Left ventricle myocardium inferior (tissue), 1 donor: Measurements from ENCODE around the gene CYYR1. TPM values are rescaled to one million over a fixed set of nuclear protein-coding genes. Genes with fewer than 3 reads are reported as not detected.

Source experiments
- DNase-seq: peaks from one replicate; pipeline ENCODE4 v3.0.0-alpha.2; 2020
- H3K27ac ChIP-seq: fragments of 200-600 bp; replicated peaks from 2 replicates; pipeline ENCODE4 v1.8.0; 2021
- H3K27me3 ChIP-seq: fragments of 200-600 bp; 2 replicates; pipeline ENCODE4 v1.8.0; 2021; ENCODE audit warnings: low read depth
- H3K36me3 ChIP-seq: fragments of 200-600 bp; 2 replicates; pipeline ENCODE4 v1.8.0; 2021
- H3K4me1 ChIP-seq: fragments of 200-600 bp; 2 replicates; pipeline ENCODE4 v1.8.0; 2021
- H3K4me3 ChIP-seq: fragments of 200-600 bp; 2 replicates; pipeline ENCODE4 v1.8.0; 2021; ENCODE audit warnings: mild to moderate bottlenecking, moderate library complexity
- H3K9me3 ChIP-seq: fragments of 200-600 bp; replicated peaks from 2 replicates; pipeline ENCODE4 v1.8.0; 2021
- intact Hi-C: fragments of 100-400 bp; cut with micrococcal nuclease; formaldehyde crosslinking; loops from one replicate; pipeline ENCODE4 v1.11.0; 2022
- total RNA-seq: library from RNA; stranded (reverse); fragmentation: NEBNext Ultra II Directional; extraction: Animal tissue kit (Norgen Biotek cat#: 25700); gene quantifications from one replicate; pipeline ENCODE4 v1.2.1, GENCODE V29; 2021
- TF ChIP-seq, protein P1 (sequence below): fragments of 200-600 bp; IDR thresholded peaks from 2 replicates; pipeline ENCODE4 v1.8.0; 2021; ENCODE audit warnings: antibody characterized with exemption, mild to moderate bottlenecking, borderline replicate concordance
- donor health status: DM: no; HTN: yes; CAD: no; lungs with severe emphysema.

CYYR1 gene
- total RNA-seq, 1 donor from 2014 or later = 21.6 TPM

DNA sequence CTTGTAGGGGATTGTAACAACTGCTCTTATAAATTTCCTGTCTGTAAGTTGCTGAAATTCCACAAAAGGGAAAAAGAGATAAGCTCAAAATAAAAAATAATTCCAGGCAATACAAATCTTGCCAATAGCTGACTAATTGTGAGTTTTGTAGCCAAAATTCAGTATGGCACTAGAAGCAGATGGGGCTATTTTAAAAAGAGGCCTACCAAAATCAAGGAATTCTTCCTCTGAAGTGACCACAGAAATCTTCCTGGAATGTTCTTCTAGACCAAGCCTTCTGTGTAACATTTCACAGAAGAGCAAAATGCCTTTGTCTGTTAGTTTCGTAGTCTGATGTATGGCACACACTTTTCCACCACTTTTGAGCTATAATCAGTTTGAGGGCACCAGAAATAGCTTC lies 127.6 kb downstream of the CYYR1 start:
- Histone ChIP-seq H3K4me1 (no peaks in the 10 kb centered on the region), H3K27ac (no peak overlapping the region), H3K36me3 (no peaks in the 10 kb centered on the region), H3K4me3 (no peak overlapping the region), H3K9me3 (no peaks in the 10 kb centered on the region), H3K27me3 (no peaks in the 10 kb centered on the region)
- intact Hi-C loops = no loop called here
- TF ChIP-seq, protein P1, sequence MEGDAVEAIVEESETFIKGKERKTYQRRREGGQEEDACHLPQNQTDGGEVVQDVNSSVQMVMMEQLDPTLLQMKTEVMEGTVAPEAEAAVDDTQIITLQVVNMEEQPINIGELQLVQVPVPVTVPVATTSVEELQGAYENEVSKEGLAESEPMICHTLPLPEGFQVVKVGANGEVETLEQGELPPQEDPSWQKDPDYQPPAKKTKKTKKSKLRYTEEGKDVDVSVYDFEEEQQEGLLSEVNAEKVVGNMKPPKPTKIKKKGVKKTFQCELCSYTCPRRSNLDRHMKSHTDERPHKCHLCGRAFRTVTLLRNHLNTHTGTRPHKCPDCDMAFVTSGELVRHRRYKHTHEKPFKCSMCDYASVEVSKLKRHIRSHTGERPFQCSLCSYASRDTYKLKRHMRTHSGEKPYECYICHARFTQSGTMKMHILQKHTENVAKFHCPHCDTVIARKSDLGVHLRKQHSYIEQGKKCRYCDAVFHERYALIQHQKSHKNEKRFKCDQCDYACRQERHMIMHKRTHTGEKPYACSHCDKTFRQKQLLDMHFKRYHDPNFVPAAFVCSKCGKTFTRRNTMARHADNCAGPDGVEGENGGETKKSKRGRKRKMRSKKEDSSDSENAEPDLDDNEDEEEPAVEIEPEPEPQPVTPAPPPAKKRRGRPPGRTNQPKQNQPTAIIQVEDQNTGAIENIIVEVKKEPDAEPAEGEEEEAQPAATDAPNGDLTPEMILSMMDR = no peak
- no peak for DNase-seq

DNA sequence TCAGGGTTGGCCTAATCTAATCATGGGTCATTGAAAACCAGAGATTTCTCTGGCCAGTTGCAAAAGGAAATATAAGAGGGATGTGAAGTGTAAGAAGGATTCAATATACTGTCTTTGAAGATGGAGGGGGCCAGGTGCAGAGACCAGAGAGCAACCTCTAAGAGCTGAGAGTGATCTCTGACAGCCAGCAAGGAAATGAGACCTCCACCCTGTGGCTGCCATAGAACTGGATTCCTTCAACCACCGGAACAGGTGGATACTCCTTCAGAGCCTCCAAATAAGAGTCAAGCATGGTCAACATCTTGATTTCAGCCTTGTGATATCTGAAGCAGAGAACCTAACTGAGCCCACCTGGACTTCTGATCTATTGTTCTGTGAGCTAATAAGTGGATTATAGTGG lies 128.4 kb downstream of the CYYR1 start:
- Histone ChIP-seq H3K9me3 (no peaks in the 10 kb centered on the region), H3K27me3 (no peaks in the 10 kb centered on the region), H3K36me3 (no peaks in the 10 kb centered on the region), H3K27ac (no peak overlapping the region), H3K4me1 (no peaks in the 10 kb centered on the region), H3K4me3 (no peak overlapping the region)
- TF ChIP-seq, protein P1 = no peak
- DNase-seq = no peak
- intact Hi-C loops = no loop called here

DNA sequence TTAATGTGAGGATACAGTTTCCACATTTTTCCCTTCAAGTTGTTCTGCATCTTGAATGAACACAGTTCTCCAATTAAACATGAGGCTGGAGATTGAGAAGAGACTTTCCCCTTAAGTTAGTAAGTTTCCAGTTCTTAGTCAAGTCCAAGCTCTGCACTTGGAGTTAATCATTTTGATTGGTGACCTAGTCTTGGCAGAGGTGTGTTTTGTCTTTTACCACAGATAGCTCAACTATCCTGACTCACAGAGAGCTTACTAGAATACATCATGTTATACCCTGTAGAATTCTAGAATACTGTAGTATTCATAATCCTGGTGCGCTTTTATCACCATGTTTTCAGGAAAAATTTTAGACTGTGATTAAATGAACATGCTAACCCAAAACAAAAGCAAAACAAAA lies 129.2 kb downstream of the CYYR1 start:
- intact Hi-C loops = no loop called here

DNA sequence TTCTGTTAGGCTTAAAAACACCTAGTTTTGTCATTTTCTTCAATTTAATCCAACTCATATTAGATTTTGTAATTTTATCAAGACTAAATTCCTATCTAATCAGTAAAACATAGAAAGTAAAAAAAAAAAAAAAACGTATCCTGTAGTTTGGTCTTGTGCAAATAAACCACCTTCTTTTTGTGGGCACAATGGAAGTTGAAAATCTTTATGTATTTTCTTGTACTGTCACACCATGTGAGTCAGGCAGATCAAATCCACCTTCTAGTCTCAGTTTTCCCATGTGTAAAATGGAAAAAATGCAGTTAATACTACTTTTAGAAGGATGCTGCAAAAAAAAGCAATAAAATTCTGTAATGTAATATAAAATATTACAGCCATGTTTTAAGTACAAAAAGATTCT lies 129.8 kb downstream of the CYYR1 start:
- intact Hi-C loops = no loop called here
- no peaks in the 10 kb centered on the region for H3K27me3 ChIP-seq
- TF ChIP-seq, protein P1 = no peak
- DNase-seq = no peak
- H3K9me3 ChIP-seq = no peaks in the 10 kb centered on the region
- no peaks in the 10 kb centered on the region for H3K4me1 ChIP-seq
- no peak overlapping the region for H3K27ac ChIP-seq
- no peak overlapping the region for H3K4me3 ChIP-seq
- no peaks in the 10 kb centered on the region for H3K36me3 ChIP-seq

More for the DNA sequence above, 129.2 kb downstream of the CYYR1 start:
- Histone ChIP-seq H3K4me1 (no peaks in the 10 kb centered on the region), H3K4me3 (no peak overlapping the region), H3K36me3 (no peaks in the 10 kb centered on the region), H3K27ac (no peak overlapping the region), H3K27me3 (no peaks in the 10 kb centered on the region), H3K9me3 (no peaks in the 10 kb centered on the region)
- DNase-seq = no peak
- TF ChIP-seq, protein P1 = no peak

DNA sequence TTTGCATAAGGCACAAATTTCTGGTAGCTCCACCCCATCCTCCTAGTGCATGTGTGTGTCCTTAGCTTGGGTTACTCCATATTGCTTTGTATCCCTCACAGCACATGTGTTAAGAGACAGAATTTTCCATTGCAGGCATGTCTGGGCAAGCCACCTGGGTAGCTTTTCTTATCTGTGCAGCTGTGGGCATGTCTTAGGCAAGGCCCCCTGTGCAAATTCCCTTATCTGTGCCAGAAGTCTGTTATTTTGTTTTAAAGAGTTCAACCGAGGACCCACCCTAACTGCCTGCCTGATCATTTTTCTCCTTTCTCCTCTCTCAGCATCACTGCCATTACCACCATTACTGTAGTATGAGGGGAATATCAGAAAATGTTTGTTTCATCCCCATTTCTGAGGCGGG lies 131.9 kb downstream of the CYYR1 start:
- DNase-seq = no peak
- intact Hi-C loops = no loop called here
- H3K27me3 ChIP-seq = no peaks in the 10 kb centered on the region

More for the DNA sequence above, 131.9 kb downstream of the CYYR1 start:
- Histone ChIP-seq H3K27ac (no peak overlapping the region), H3K9me3 (no peaks in the 10 kb centered on the region), H3K4me1 (no peaks in the 10 kb centered on the region), H3K4me3 (no peak overlapping the region), H3K36me3 (no peaks in the 10 kb centered on the region)
- TF ChIP-seq, protein P1 = no peak
